ENCODE data around the gene SLC22A12.

SLC22A12 gene

GRCh38 chr11:64563966-64564365 is 27.1 kb upstream of the SLC22A12 start:
- DNase-seq, result no peak

- no peak for DNase-seq
These were observed 26.6 kb upstream of the SLC22A12 start for GRCh38 chr11:64564419-64564818.

- DNase-seq, result no peak
These were observed 25.8 kb upstream of the SLC22A12 start for GRCh38 chr11:64564947-64565889.

GRCh38 chr11:64566042-64566914 is 24.7 kb upstream of the SLC22A12 start:
- DNase-seq, result no peak

GRCh38 chr11:64566915-64567891 is 23.8 kb upstream of the SLC22A12 start:
- DNase-seq, result no peak

GRCh38 chr11:64568041-64568571 is 22.9 kb upstream of the SLC22A12 start:
- DNase-seq, result no peak

- no peak for DNase-seq
These were observed 22.4 kb upstream of the SLC22A12 start for GRCh38 chr11:64568584-64569140.

GRCh38 chr11:64569300-64569970 is 21.6 kb upstream of the SLC22A12 start:
- no peak for DNase-seq

GRCh38 chr11:64570341-64570740 is 20.7 kb upstream of the SLC22A12 start:
- no peak for DNase-seq

- no peak for DNase-seq
These were observed 20.0 kb upstream of the SLC22A12 start for GRCh38 chr11:64571050-64571409.

GRCh38 chr11:64571410-64572091 is 19.5 kb upstream of the SLC22A12 start:
- no peak for DNase-seq

- DNase-seq, result no peak
These were observed 18.9 kb upstream of the SLC22A12 start for GRCh38 chr11:64572143-64572542.

- DNase-seq, result no peak
These were observed 13.8 kb upstream of the SLC22A12 start for GRCh38 chr11:64577202-64577601.

GRCh38 chr11:64580412-64580811 is 10.6 kb upstream of the SLC22A12 start:
- no peak for DNase-seq

GRCh38 chr11:64581057-64581523 is 9.9 kb upstream of the SLC22A12 start:
- DNase-seq, result no peak

- no peak for DNase-seq
These were observed 8.1 kb upstream of the SLC22A12 start for GRCh38 chr11:64582885-64583284.

- no peak for DNase-seq
These were observed 7.4 kb upstream of the SLC22A12 start for GRCh38 chr11:64583296-64584262.

GRCh38 chr11:64585150-64585549 is 5.9 kb upstream of the SLC22A12 start:
- no peak for DNase-seq

- DNase-seq, result no peak
These were observed 4.7 kb upstream of the SLC22A12 start for GRCh38 chr11:64586366-64586765.

All from effector CD4-positive, alpha-beta T cell (primary cell).